Lower leg skin (tissue), 3 donors: Measurements from ENCODE around the gene SCG3.

Source experiments
- CTCF ChIP-seq, 3 donors: fragments of 450-650 bp; IDR thresholded peaks; one replicate each; pipeline ENCODE4 v1.5.1; 2016; ENCODE audit warnings: antibody characterized with exemption in 3 of 3, mild to moderate bottlenecking in 3 of 3, moderate library complexity in 2 of 3
- POLR2A ChIP-seq, 2 donors: fragments of 450-650 bp; IDR thresholded peaks; one replicate each; pipeline ENCODE4 v1.6.1; 2016 to 2017; ENCODE audit warnings: antibody characterized with exemption in 2 of 2, mild to moderate bottlenecking in 1 of 2, moderate library complexity in 1 of 2

DNA sequence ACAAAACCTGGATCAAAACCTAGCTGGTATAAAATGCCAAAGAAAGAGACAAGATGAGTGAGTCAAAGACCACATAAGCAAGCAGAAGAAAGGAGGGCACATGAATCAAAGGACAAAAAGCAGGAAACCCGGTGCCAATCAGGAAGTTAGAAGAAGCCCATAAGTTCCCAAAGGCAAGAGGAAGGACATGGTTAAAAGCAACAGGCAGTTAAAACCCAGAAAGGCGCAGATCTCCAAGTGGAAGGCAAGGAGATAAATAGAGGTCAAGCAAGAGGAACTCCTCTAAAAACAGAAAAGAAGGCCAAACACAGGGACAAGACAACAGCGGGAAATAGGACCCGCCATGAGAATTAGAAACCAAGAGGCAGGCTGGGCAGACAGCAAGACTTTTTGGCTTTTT is 74.5 kb downstream of the SCG3 start:
- TF ChIP-seq CTCF (IDR thresholded peaks at IDR 0.05): no peak
- no peak for TF ChIP-seq POLR2A (IDR thresholded peaks at IDR 0.05)
